GM12892 (cell line): ENCODE data around the gene PRKCH.

ENCODE experiments used
- DNase-seq: peaks from one replicate; pipeline ENCODE4 v3.0.0; 2011; ENCODE audit not compliant: insufficient read length
- FAIRE-seq: peaks from 2 replicates; lab custom pipeline; 2011; peaks lifted over from hg19 to GRCh38; lab: Jason Lieb, UNC
- POLR2A ChIP-seq: IDR thresholded peaks from 2 replicates; pipeline ENCODE4 v1.6.1; 2011; ENCODE audit warnings: low read depth, low read length, control low read depth
- POLR2AphosphoS5 ChIP-seq: IDR thresholded peaks from 2 replicates; pipeline ENCODE4 v1.6.1; 2011; ENCODE audit warnings: low read depth, low read length, control low read depth
- TAF1 ChIP-seq: IDR thresholded peaks from 2 replicates; pipeline ENCODE4 v1.6.1; 2011; ENCODE audit warnings: low read depth, mild to moderate bottlenecking, control low read depth, low read length, borderline replicate concordance

PRKCH gene

GRCh38 chr14:61569812-61570548, 248.6 kb downstream of the PRKCH start:
- no peak for DNase-seq
- no peak for FAIRE-seq

GRCh38 chr14:61570549-61571290, 249.3 kb downstream of the PRKCH start:
- FAIRE-seq (no peak), DNase-seq (no peak)
- TF ChIP-seq TAF1 (no peak), POLR2A (no peak), POLR2AphosphoS5 (no peak)

More at GRCh38 chr14:61569812-61570548, 248.6 kb downstream of the PRKCH start:
- TF ChIP-seq TAF1 (no peak), POLR2AphosphoS5 (no peak), POLR2A (no peak)

- no peak for DNase-seq
- FAIRE-seq, result no peak
- TF ChIP-seq TAF1 (no peak), POLR2AphosphoS5 (no peak), POLR2A (no peak)
Observed at GRCh38 chr14:61571917-61572316, 250.5 kb downstream of the PRKCH start.

- no peak for DNase-seq
- no peak for TF ChIP-seq POLR2A
- TF ChIP-seq TAF1, result no peak
- no peak for FAIRE-seq
Observed at GRCh38 chr14:61573321-61573720, 251.9 kb downstream of the PRKCH start.

- no peak for DNase-seq
- TF ChIP-seq POLR2AphosphoS5 (no peak), TAF1 (no peak), POLR2A (no peak)
- FAIRE-seq, result no peak
Observed at GRCh38 chr14:61573748-61574513, 252.6 kb downstream of the PRKCH start.

GRCh38 chr14:61574514-61574807, 253.1 kb downstream of the PRKCH start:
- no peak for TF ChIP-seq POLR2A
- no peak for TF ChIP-seq TAF1
- no peak for TF ChIP-seq POLR2AphosphoS5
- FAIRE-seq (no peak), DNase-seq (no peak)

GRCh38 chr14:61575126-61575525, 253.7 kb downstream of the PRKCH start:
- DNase-seq (no peak), FAIRE-seq (no peak)
- TF ChIP-seq POLR2AphosphoS5, result no peak
- no peak for TF ChIP-seq TAF1
- no peak for TF ChIP-seq POLR2A

GRCh38 chr14:61575551-61576150, 254.3 kb downstream of the PRKCH start:
- DNase-seq, result no peak
- FAIRE-seq, result no peak

GRCh38 chr14:61577506-61577931, 256.1 kb downstream of the PRKCH start:
- FAIRE-seq (no peak), DNase-seq (no peak)
- TF ChIP-seq TAF1 (no peak), POLR2A (no peak), POLR2AphosphoS5 (no peak)

More at GRCh38 chr14:61575551-61576150, 254.3 kb downstream of the PRKCH start:
- TF ChIP-seq TAF1, result no peak
- no peak for TF ChIP-seq POLR2A
- TF ChIP-seq POLR2AphosphoS5, result no peak

- no peak for DNase-seq
- FAIRE-seq, result no peak
- no peak for TF ChIP-seq POLR2A
- TF ChIP-seq TAF1, result no peak
- TF ChIP-seq POLR2AphosphoS5, result no peak
Observed at GRCh38 chr14:61578745-61579144, 257.4 kb downstream of the PRKCH start.

GRCh38 chr14:61581340-61581739, 260.0 kb downstream of the PRKCH start:
- TF ChIP-seq POLR2A (no peak), TAF1 (no peak), POLR2AphosphoS5 (no peak)
- DNase-seq (no peak), FAIRE-seq (no peak)
